ENCODE measurements around the gene RHEX.

Gene RHEX

GRCh38 chr1:206117151-206117948, 64.4 kb downstream of the RHEX start, which contains the start of gene AVPR1B:
Gene AVPR1B, minus strand, starts transcription at chr1:206117388. Its CDS starts 498 bp downstream, at chr1:206116890.
- Histone ChIP-seq H2AFZ (ENCODE audit: low read length) (peak within 1 kb of the TSS; percentile 81), H3K36me3 (replicated peaks; ENCODE audit: insufficient read depth, low read length) (no peaks in the 10 kb centered on the region), H3K79me2 (ENCODE audit: low read length) (no peaks in the 10 kb centered on the region), H3K4me1 (ENCODE audit: low read length) (peaks cover 10% of the 10 kb centered on the region), H3F3A (ENCODE audit: insufficient read depth, low read length) (no peaks in the 10 kb centered on the region; the same call in 1 of the 2 replicates), H3K9me2 (replicated peaks; ENCODE audit: insufficient read depth, low read length) (no peaks in the 10 kb centered on the region), H3K4me3 (ENCODE audit: low read length) (peak within 1 kb of the TSS; percentile 60), H3K9me3 (replicated peaks; ENCODE audit: insufficient read depth, low read length) (0 out of 2 replicates have a peak, but pooled peaks cover 6% of the 10 kb centered on the region), H3K4me2 (ENCODE audit: low read depth, low read length) (peak within 1 kb of the TSS; percentile 99), H3K9ac (ENCODE audit: low read length) (peak within 1 kb of the TSS; percentile 28; the same call in 1 of the 2 replicates), H3K27ac (ENCODE audit: low read length) (no peak within 1 kb of the TSS), H4K20me1 (ENCODE audit: insufficient read depth, low read length) (no peaks in the 10 kb centered on the region), H3K27me3 (replicated peaks; ENCODE audit: insufficient read depth, low read length) (peaks cover 5% of the 10 kb centered on the region)
- TF ChIP-seq EZH2 (optimal IDR thresholded peaks at IDR 0.05; ENCODE audit: low read depth, low read length): no peak
- TF ChIP-seq EZH2phosphoT487 (IDR thresholded peaks at IDR 0.05; ENCODE audit: low read length): no peak
- peak; percentile 60 for TF ChIP-seq CTCF (IDR thresholded peaks at IDR 0.05; ENCODE audit: low read length)
- peak; percentile 80 for DNase-seq

- no peak for TF ChIP-seq EZH2phosphoT487 (IDR thresholded peaks at IDR 0.05; ENCODE audit: low read length)
- TF ChIP-seq CTCF (IDR thresholded peaks at IDR 0.05; ENCODE audit: low read length): no peak
- no peak for TF ChIP-seq EZH2 (optimal IDR thresholded peaks at IDR 0.05; ENCODE audit: low read depth, low read length)
- Histone ChIP-seq H3K4me3 (ENCODE audit: low read length) (no peak overlapping the region), H3K9me2 (replicated peaks; ENCODE audit: insufficient read depth, low read length) (no peaks in the 10 kb centered on the region), H3K4me2 (ENCODE audit: low read depth, low read length) (no peak overlapping the region), H3K4me1 (ENCODE audit: low read length) (peaks cover 10% of the 10 kb centered on the region), H3K27ac (ENCODE audit: low read length) (no peak overlapping the region), H3K9me3 (replicated peaks; ENCODE audit: insufficient read depth, low read length) (0 out of 2 replicates have a peak, but pooled peaks cover 6% of the 10 kb centered on the region), H3K36me3 (replicated peaks; ENCODE audit: insufficient read depth, low read length) (no peaks in the 10 kb centered on the region), H3K9ac (ENCODE audit: low read length) (no peak overlapping the region), H3K79me2 (ENCODE audit: low read length) (no peaks in the 10 kb centered on the region), H3K27me3 (replicated peaks; ENCODE audit: insufficient read depth, low read length) (peaks cover 5% of the 10 kb centered on the region), H4K20me1 (ENCODE audit: insufficient read depth, low read length) (no peaks in the 10 kb centered on the region), H3F3A (ENCODE audit: insufficient read depth, low read length) (no peaks in the 10 kb centered on the region; the same call in 1 of the 2 replicates), H2AFZ (ENCODE audit: low read length) (no peak overlapping the region)
- DNase-seq: no peak
These were observed 67.4 kb downstream of the RHEX start for GRCh38 chr1:206120406-206120805.

- H3K9me3 ChIP-seq (replicated peaks; ENCODE audit: insufficient read depth, low read length): 0 out of 2 replicates have a peak, but pooled peaks cover 6% of the 10 kb centered on the region
- no peak overlapping the region for H2AFZ ChIP-seq (ENCODE audit: low read length)
- no peaks in the 10 kb centered on the region for H4K20me1 ChIP-seq (ENCODE audit: insufficient read depth, low read length)
- no peaks in the 10 kb centered on the region; the same call in 1 of the 2 replicates for H3F3A ChIP-seq (ENCODE audit: insufficient read depth, low read length)
- no peak overlapping the region for H3K27ac ChIP-seq (ENCODE audit: low read length)
- no peak overlapping the region for H3K4me2 ChIP-seq (ENCODE audit: low read depth, low read length)
- no peak overlapping the region for H3K9ac ChIP-seq (ENCODE audit: low read length)
- H3K4me1 ChIP-seq (ENCODE audit: low read length): peaks cover 10% of the 10 kb centered on the region
- no peaks in the 10 kb centered on the region for H3K36me3 ChIP-seq (replicated peaks; ENCODE audit: insufficient read depth, low read length)
- H3K27me3 ChIP-seq (replicated peaks; ENCODE audit: insufficient read depth, low read length): peaks cover 5% of the 10 kb centered on the region
- H3K9me2 ChIP-seq (replicated peaks; ENCODE audit: insufficient read depth, low read length): no peaks in the 10 kb centered on the region
- no peak overlapping the region for H3K4me3 ChIP-seq (ENCODE audit: low read length)
- no peaks in the 10 kb centered on the region for H3K79me2 ChIP-seq (ENCODE audit: low read length)
- DNase-seq: no peak
- TF ChIP-seq CTCF (IDR thresholded peaks at IDR 0.05; ENCODE audit: low read length) (no peak), EZH2 (optimal IDR thresholded peaks at IDR 0.05; ENCODE audit: low read depth, low read length) (no peak), EZH2phosphoT487 (IDR thresholded peaks at IDR 0.05; ENCODE audit: low read length) (no peak)
These were observed 68.3 kb downstream of the RHEX start for GRCh38 chr1:206121269-206121668.
